Spleen (tissue), 11 donors: Measurements from ENCODE around the gene PER1. TPM values are rescaled to one million over a fixed set of nuclear protein-coding genes. Genes with fewer than 3 reads are reported as not detected.

Experiments used
- DNase-seq: peaks from one replicate; pipeline ENCODE4 v3.0.0-alpha.2; 2020
- H3K27ac ChIP-seq, 8 donors: fragments of 200-600 bp; sonication (generic) in 7 of 8; 1 replicate in 4 of 8; 2 replicates in 4 of 8; pipeline versions ENCODE4 v1.5.0 to v1.8.0; 2016 to 2021; ENCODE audit warnings: inconsistent platforms in 4 of 8, mild to moderate bottlenecking in 4 of 8, moderate library complexity in 1 of 8
- H3K27me3 ChIP-seq, 7 donors: fragments of 200-600 bp; sonication (generic) in 6 of 7; replicated peaks in 1 of 7; 1 replicate in 4 of 7; 2 replicates in 3 of 7; pipeline versions ENCODE4 v1.5.0 to v1.8.0; 2016 to 2021; ENCODE audit warnings: inconsistent platforms in 3 of 7, mild to moderate bottlenecking in 1 of 7
- H3K36me3 ChIP-seq, 6 donors: fragments of 200-600 bp; sonication (generic) in 5 of 6; 1 replicate in 4 of 6; 2 replicates in 2 of 6; pipeline versions ENCODE4 v1.5.0 to v1.8.0; 2016 to 2021; ENCODE audit warnings: inconsistent platforms in 2 of 6
- H3K4me1 ChIP-seq, 6 donors: fragments of 200-600 bp; sonication (generic) in 5 of 6; 1 replicate in 3 of 6; 2 replicates in 3 of 6; pipeline versions ENCODE4 v1.5.0 to v1.8.0; 2016 to 2021; ENCODE audit warnings: inconsistent platforms in 3 of 6
- H3K4me3 ChIP-seq, 8 donors: fragments of 200-600 bp; sonication (generic) in 7 of 8; 1 replicate in 4 of 8; 2 replicates in 4 of 8; pipeline versions ENCODE4 v1.5.0 to v1.8.0; 2016 to 2021; ENCODE audit warnings: inconsistent platforms in 4 of 8, mild to moderate bottlenecking in 4 of 8, moderate library complexity in 2 of 8
- H3K9me3 ChIP-seq, 8 donors: fragments of 200-600 bp; sonication (generic) in 7 of 8; 1 replicate in 4 of 8; 2 replicates in 4 of 8; pipeline versions ENCODE4 v1.5.0 to v1.8.0; 2016 to 2021; ENCODE audit warnings: inconsistent platforms in 4 of 8
- POLR2A ChIP-seq, 3 donors: fragments of 450-650 bp; IDR thresholded peaks; one replicate each; pipeline ENCODE4 v1.5.1; 2017; ENCODE audit warnings: antibody characterized with exemption in 3 of 3, mild to moderate bottlenecking in 1 of 3
- POLR2AphosphoS5 ChIP-seq, 3 donors: sonication (generic); formaldehyde crosslinking; IDR thresholded peaks; one replicate each; pipeline ENCODE4 v1.5.1; 2017; ENCODE audit warnings: antibody characterized with exemption in 3 of 3
- WGBS, 5 donors: extraction: QIAGEN DNeasy Blood & Tissue Kit in 3 of 5; methylation state at CpG; one replicate each; pipeline versions ENCODE4 v1.1.5 to v1.1.7; 2013 to 2018; 5-methylcytosine and 5-hydroxymethylcytosine counted together
- intact Hi-C: fragments of 100-400 bp; cut with DNase I; formaldehyde crosslinking; loops from one replicate; pipeline ENCODE4 v1.15.0; 2023; ENCODE audit warnings: low total_unique reads
- polyA plus RNA-seq, 3 donors: library from polyadenylated mRNA; stranded (reverse); fragments of 200-250 nt; gene quantifications; one replicate each; pipeline ENCODE4 v1.2.1, GENCODE V29; 2013
- total RNA-seq, 7 donors: library from RNA; depleted of rRNA in 3 of 7; stranded (reverse); fragments of >200 nt in 3 of 7; fragmentation: NEBNext Ultra II Directional in 4 of 7; extraction: Animal tissue kit (Norgen Biotek cat#: 25700) in 4 of 7; gene quantifications; one replicate each; pipeline versions ENCODE4 v1.1.0 to v1.2.1, GENCODE V29; 2016 to 2021
- TF ChIP-seq, protein P1 (sequence below), 11 experiments: fragments of 200-600 bp in 7 of 11; fragments of 450-650 bp in 4 of 11; sonication (generic) in 4 of 11; IDR thresholded peaks in 8 of 11; conservative IDR thresholded peaks in 3 of 11; 1 replicate in 7 of 11; 2 replicates in 4 of 11; pipeline versions ENCODE4 v1.4.0 to v1.8.0; 2016 to 2021; ENCODE audit warnings: antibody characterized with exemption in 11 of 11, inconsistent platforms in 4 of 11, mild to moderate bottlenecking in 1 of 11
- donor health status: healthy with polysubstance abuse.
- donor health status: DM: no; HTN: no; CAD: no; lungs with moderate emphysema.
- donor health status: DM: no; HTN: no; CAD: no.
- donor health status: Bipolar disorder and iron deficiency.
- donor health status: healthy.
- donor health status: DM: no; HTN: no; CAD: no.
- donor health status: DM: yes; HTN: yes; CAD: no.

Gene PER1
- total and polyA plus RNA-seq, 10 donors: 12.6 to 213 (median 73.5) TPM

DNA sequence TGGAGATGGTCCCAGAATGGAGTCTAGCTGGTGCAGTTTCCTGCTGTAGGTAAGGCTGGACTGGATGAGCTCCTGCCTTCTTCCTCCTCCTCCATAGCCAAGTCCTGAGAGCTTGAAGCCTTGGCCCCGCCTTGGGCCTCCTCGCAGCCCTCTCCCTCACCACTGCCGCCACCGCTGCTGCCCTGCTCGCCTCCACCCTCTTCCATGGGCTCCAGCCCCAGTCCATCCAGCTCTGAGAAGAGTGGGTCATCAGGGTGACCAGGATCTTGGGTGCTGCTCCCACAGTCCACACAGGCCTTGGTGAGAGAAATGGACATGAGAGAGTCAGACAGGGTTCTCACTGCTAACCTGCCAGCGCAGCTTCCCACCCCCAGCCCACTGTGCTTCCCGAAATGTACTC lies 11.2 kb downstream of the PER1 start:
- H3K4me3 ChIP-seq: no peak overlapping the region
- H3K27me3 ChIP-seq: no peaks in the 10 kb centered on the region
- H3K4me1 ChIP-seq: peaks cover 14 to 61% (median 27%) of the 10 kb centered on the region in 6 donors
- H3K36me3 ChIP-seq: peaks cover 0 to 69% (median 66%) of the 10 kb centered on the region in 6 donors
- peak overlapping the region in 2 of 8 donors; percentile 86 to 89 for H3K27ac ChIP-seq
- intact Hi-C loops: no loop called here
- no peak for DNase-seq
- TF ChIP-seq POLR2A (IDR thresholded peaks at IDR 0.05) (no peak), POLR2AphosphoS5 (IDR thresholded peaks at IDR 0.05) (peak in 2 of 3 donors; percentile 38 to 57)
- WGBS, 5 donors: 94 to 99% (median 96%) methylated on average over 7 of the region's 7 CpGs
- H3K9me3 ChIP-seq: no peaks in the 10 kb centered on the region

DNA sequence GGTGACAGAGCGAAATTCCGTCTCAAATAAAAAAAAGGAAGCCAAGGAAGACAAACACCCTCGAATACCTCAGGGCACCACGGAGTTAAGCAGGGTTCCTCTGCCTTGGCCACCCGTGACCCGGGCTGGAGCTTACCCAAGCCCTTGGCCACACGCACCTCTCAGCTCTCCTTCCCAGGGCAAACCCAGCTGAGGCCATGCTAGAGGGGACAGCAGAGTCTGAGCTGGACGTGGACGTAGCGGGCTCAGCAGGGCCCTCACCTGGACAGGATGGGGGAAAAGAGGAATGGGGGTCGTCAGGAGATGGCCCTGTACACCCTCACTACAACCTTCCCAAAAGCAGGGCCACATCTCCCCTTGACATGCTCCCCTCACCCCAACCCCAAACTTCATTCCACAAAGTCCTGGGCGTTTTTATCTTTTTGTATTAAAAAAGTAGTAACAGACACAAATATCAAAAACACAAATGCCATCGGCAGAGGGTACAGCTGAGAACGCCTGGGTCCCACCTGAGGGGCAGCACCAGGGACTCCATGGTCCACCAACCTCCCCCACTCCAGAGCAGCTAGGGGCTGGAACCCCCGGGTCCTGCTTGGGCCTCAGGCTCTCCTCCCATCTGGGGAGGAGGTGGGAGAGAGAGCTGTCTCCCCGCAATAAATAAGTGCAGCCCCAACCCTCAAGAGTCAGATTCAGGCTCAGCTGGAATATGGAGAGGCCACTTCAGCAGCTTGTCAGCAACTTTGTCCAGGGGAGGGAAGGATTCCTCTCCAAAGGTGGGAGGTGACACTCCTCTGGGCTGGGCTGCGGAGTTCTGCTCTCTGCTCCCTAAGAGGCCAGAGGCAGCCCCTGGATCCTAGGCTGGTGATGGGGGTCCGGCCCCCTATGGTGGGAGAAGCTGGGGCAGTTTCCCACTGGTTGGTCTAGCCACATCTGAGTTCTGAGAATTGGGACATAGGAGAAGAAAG lies 11.9 kb downstream of the PER1 start:
- WGBS, 5 donors: 75 to 86% (median 80%) methylated on average over 17 to 18 of the region's 18 CpGs
- peaks cover 0 to 62% (median 59%) of the 10 kb centered on the region in 6 donors for H3K36me3 ChIP-seq
- peaks cover 14 to 61% (median 27%) of the 10 kb centered on the region in 6 donors for H3K4me1 ChIP-seq
- H3K4me3 ChIP-seq: no peak overlapping the region
- peak overlapping the region in 6 of 8 donors; percentile 86 to 94 (median 88) for H3K27ac ChIP-seq
- H3K9me3 ChIP-seq: no peaks in the 10 kb centered on the region
- peak; percentile 75 for DNase-seq
- intact Hi-C loops: no loop called here
- H3K27me3 ChIP-seq: no peaks in the 10 kb centered on the region
- TF ChIP-seq POLR2AphosphoS5 (IDR thresholded peaks at IDR 0.05) (peak in 2 of 3 donors; percentile 34 to 69), POLR2A (IDR thresholded peaks at IDR 0.05) (no peak)
- TF ChIP-seq, protein P1, sequence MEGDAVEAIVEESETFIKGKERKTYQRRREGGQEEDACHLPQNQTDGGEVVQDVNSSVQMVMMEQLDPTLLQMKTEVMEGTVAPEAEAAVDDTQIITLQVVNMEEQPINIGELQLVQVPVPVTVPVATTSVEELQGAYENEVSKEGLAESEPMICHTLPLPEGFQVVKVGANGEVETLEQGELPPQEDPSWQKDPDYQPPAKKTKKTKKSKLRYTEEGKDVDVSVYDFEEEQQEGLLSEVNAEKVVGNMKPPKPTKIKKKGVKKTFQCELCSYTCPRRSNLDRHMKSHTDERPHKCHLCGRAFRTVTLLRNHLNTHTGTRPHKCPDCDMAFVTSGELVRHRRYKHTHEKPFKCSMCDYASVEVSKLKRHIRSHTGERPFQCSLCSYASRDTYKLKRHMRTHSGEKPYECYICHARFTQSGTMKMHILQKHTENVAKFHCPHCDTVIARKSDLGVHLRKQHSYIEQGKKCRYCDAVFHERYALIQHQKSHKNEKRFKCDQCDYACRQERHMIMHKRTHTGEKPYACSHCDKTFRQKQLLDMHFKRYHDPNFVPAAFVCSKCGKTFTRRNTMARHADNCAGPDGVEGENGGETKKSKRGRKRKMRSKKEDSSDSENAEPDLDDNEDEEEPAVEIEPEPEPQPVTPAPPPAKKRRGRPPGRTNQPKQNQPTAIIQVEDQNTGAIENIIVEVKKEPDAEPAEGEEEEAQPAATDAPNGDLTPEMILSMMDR (IDR thresholded peaks at IDR 0.05 in 8 of 11, conservative IDR thresholded peaks at IDR 0.05 in 3 of 11): no peak

DNA sequence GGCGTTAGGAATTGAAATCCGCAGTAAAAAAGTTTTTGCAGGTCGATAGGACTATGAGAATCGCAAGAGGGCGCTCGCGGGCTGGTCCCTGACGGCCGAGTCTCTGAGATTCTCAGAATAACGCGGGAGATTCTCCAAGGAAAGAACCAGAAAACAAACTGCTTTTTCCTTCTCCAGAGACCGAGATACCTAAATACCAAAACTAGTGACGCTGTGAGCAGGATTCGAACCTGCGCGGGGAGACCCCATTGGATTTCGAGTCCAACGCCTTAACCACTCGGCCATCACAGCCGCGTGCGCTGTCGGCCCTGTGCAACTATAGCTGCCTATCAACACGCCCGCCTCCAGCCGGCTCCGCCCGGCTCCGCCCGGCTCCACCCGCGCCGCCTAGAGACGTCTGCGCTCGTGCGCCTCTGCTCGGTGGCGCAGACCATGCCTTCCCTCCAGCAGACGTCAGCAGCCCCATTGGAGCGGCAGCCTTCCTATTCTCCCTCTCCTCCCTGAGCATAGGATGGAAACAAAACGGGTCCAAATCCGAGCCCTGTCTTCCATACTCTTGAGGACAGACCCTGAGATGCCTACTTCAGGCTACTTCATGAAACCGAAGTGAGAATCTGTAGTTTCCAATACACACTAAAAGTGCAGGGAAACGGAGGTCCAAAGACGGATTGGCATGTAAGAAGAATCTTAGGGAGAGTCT lies 13.4 kb downstream of the PER1 start:
- intact Hi-C loops: no loop called here
- H3K9me3 ChIP-seq: no peaks in the 10 kb centered on the region
- H3K4me3 ChIP-seq: peak overlapping the region in 7 of 8 donors; percentile 16 to 63 (median 35)
- H3K27ac ChIP-seq: peak overlapping the region; percentile 71 to 94 (median 88)
- peaks cover 14 to 57% (median 27%) of the 10 kb centered on the region in 6 donors for H3K4me1 ChIP-seq
- H3K36me3 ChIP-seq: peaks cover 0 to 47% (median 44%) of the 10 kb centered on the region in 6 donors
- TF ChIP-seq, protein P1 (IDR thresholded peaks at IDR 0.05 in 8 of 11, conservative IDR thresholded peaks at IDR 0.05 in 3 of 11): peak; percentile 68 to 92 (median 87)
- no peak for TF ChIP-seq POLR2A (IDR thresholded peaks at IDR 0.05)
- peak; percentile 90 to 93 (median 92) for TF ChIP-seq POLR2AphosphoS5 (IDR thresholded peaks at IDR 0.05)
- no peaks in the 10 kb centered on the region for H3K27me3 ChIP-seq
- 0 to 1% (median 0%) methylated on average over 44 to 46 of the region's 46 CpGs for WGBS, 5 donors
- peak; percentile 97 for DNase-seq

DNA sequence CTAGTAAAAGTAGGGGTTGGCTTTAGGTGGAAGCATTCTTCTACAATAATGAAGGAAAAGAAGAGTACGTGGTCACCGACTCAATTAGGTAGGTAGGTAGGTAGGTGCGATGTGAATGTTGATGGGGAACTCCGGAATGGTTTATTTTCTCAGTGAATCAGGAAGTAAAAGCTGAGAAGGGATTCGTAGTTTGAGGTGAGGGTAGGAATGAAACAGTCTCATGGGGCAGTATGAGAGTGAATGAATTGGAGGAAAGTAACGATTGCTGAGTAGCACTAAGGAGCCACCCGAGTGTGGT lies 13.9 kb downstream of the PER1 start:
- H3K4me1 ChIP-seq: peaks cover 14 to 57% (median 27%) of the 10 kb centered on the region in 6 donors
- DNase-seq: no peak
- no peaks in the 10 kb centered on the region for H3K27me3 ChIP-seq
- WGBS, 5 donors: 0 to 2% (median 1%) methylated on average over 7 of the region's 7 CpGs
- peak overlapping the region; percentile 71 to 94 (median 88) for H3K27ac ChIP-seq
- H3K9me3 ChIP-seq: no peaks in the 10 kb centered on the region
- TF ChIP-seq, protein P1 (IDR thresholded peaks at IDR 0.05 in 8 of 11, conservative IDR thresholded peaks at IDR 0.05 in 3 of 11): no peak
- TF ChIP-seq POLR2AphosphoS5 (IDR thresholded peaks at IDR 0.05) (no peak), POLR2A (IDR thresholded peaks at IDR 0.05) (no peak)
- peak overlapping the region in 6 of 8 donors; percentile 4 to 63 (median 39) for H3K4me3 ChIP-seq
- intact Hi-C loops: no loop called here
- peaks cover 0 to 42% (median 39%) of the 10 kb centered on the region in 6 donors for H3K36me3 ChIP-seq
